ENCODE measurements around the gene CUX1. TPM values are rescaled to one million over a fixed set of nuclear protein-coding genes. Genes with fewer than 3 reads are reported as not detected.
A peak's percentile ranks its signal among the peaks of the same experiment; 100 is the strongest.

The CUX1 gene
- total RNA-seq, 2 donors from 2014 or later, result 42.0 to 47.5 TPM

- 81 to 88% methylated on average over 12 of the region's 12 CpGs for WGBS, 2 donors
- H3K4me1 ChIP-seq, result peaks cover 30% of the 10 kb centered on the region
- no peak overlapping the region for H3K4me3 ChIP-seq
- DNase-seq, result no peak
- no peaks in the 10 kb centered on the region for H3K27me3 ChIP-seq
- H3K27ac ChIP-seq, result no peak overlapping the region
- no peaks in the 10 kb centered on the region for H3K9me3 ChIP-seq
- intact Hi-C loops (cut with DNase I), result loop anchor here (10.0 kb wide), 1 partner anchor 53 kb away; no protein-coding TSS in a partner anchor
- no peaks in the 10 kb centered on the region for H3K36me3 ChIP-seq (replicated peaks in 1 of 2; ENCODE audit: insufficient read depth in 1 of 2, low read depth in 2 of 2)
- ATAC-seq, result no peak
- TF ChIP-seq POLR2A (IDR thresholded peaks at IDR 0.05), result no peak
- TF ChIP-seq CTCF (IDR thresholded peaks at IDR 0.05), result no peak
Observed at GRCh38 chr7:101877882-101878591, 60.6 kb downstream of the CUX1 start.

- Histone ChIP-seq H3K4me1 (peaks cover 37% of the 10 kb centered on the region), H3K27ac (no peak overlapping the region), H3K27me3 (no peaks in the 10 kb centered on the region), H3K36me3 (replicated peaks in 1 of 2; ENCODE audit: insufficient read depth in 1 of 2, low read depth in 2 of 2) (no peaks in the 10 kb centered on the region), H3K4me3 (no peak overlapping the region), H3K9me3 (no peaks in the 10 kb centered on the region)
- TF ChIP-seq POLR2A (IDR thresholded peaks at IDR 0.05) (no peak), CTCF (IDR thresholded peaks at IDR 0.05) (no peak)
- no peak for DNase-seq
- intact Hi-C loops (cut with DNase I), result loop anchor here (10.0 kb wide), 1 partner anchor 54 kb away; no protein-coding TSS in a partner anchor
- WGBS, 2 donors, result 94 to 98% methylated on average over 4 of the region's 4 CpGs
- no peak for ATAC-seq
Observed at GRCh38 chr7:101878938-101879337, 61.5 kb downstream of the CUX1 start.

GRCh38 chr7:101879565-101879964 is 62.1 kb downstream of the CUX1 start:
- Histone ChIP-seq H3K4me1 (peaks cover 42% of the 10 kb centered on the region), H3K36me3 (replicated peaks in 1 of 2; ENCODE audit: insufficient read depth in 1 of 2, low read depth in 2 of 2) (no peaks in the 10 kb centered on the region), H3K27me3 (no peaks in the 10 kb centered on the region), H3K27ac (no peak overlapping the region), H3K4me3 (no peak overlapping the region), H3K9me3 (no peaks in the 10 kb centered on the region)
- TF ChIP-seq CTCF (IDR thresholded peaks at IDR 0.05) (no peak), POLR2A (IDR thresholded peaks at IDR 0.05) (no peak)
- intact Hi-C loops (cut with DNase I), result loop anchor here (10.0 kb wide), 1 partner anchor 55 kb away; no protein-coding TSS in a partner anchor
- no peak for ATAC-seq
- WGBS, 2 donors, result 81 to 100% methylated on average over 2 to 5 of the region's 10 CpGs
- DNase-seq, result no peak

GRCh38 chr7:101880282-101881054 is 63.0 kb downstream of the CUX1 start:
- DNase-seq (no peak), ATAC-seq (no peak)
- Histone ChIP-seq H3K9me3 (no peaks in the 10 kb centered on the region), H3K4me3 (no peak overlapping the region), H3K36me3 (replicated peaks in 1 of 2; ENCODE audit: insufficient read depth in 1 of 2, low read depth in 2 of 2) (no peaks in the 10 kb centered on the region), H3K27ac (peak overlapping the region in 2 of 4 donors; percentile 72 to 87), H3K27me3 (no peaks in the 10 kb centered on the region), H3K4me1 (peaks cover 52% of the 10 kb centered on the region)
- intact Hi-C loops (cut with DNase I), result no loop called here
- WGBS, 2 donors, result 71 to 78% methylated on average over 14 of the region's 14 CpGs
- TF ChIP-seq CTCF (IDR thresholded peaks at IDR 0.05) (no peak), POLR2A (IDR thresholded peaks at IDR 0.05) (no peak)

Data from body of pancreas (tissue), 4 donors.